Measurements from ENCODE around the gene COL4A1.

The COL4A1 gene

DNA sequence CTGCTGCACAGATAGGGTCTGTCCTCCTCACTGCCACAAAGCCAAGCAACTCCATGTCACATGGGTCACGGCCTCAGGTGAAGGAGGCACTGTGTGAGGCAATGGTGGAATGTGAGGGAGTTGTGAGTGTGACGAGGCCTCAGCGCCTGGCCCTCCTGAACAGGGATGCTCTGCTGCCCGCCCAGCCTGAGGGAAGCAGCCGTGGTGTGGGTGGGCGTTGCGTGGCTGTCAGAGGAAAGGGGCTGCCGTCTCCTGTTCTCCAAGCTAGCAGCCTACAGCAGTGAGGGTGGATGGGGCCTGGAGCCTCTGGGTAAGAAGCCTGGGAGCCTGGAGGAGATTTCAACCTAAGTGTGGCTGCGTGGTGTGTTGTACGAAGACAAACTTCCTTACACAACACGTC is 125.0 kb downstream of the COL4A1 start:
- DNase-seq: no peak

DNA sequence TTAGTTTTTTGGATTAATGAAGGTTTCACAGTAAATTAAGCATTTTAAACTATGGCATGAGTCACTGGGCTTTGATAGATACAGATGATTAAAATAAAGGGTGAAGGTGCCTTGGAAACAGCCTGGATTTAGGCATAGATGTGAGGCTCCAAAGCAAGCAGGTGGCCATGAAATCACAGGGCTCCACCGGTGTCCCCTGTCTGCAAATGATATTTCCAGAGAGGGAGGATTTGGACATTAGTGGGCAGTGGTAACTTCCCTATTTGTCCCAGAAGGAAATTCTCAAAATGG is 127.2 kb downstream of the COL4A1 start:
- DNase-seq: no peak

DNA sequence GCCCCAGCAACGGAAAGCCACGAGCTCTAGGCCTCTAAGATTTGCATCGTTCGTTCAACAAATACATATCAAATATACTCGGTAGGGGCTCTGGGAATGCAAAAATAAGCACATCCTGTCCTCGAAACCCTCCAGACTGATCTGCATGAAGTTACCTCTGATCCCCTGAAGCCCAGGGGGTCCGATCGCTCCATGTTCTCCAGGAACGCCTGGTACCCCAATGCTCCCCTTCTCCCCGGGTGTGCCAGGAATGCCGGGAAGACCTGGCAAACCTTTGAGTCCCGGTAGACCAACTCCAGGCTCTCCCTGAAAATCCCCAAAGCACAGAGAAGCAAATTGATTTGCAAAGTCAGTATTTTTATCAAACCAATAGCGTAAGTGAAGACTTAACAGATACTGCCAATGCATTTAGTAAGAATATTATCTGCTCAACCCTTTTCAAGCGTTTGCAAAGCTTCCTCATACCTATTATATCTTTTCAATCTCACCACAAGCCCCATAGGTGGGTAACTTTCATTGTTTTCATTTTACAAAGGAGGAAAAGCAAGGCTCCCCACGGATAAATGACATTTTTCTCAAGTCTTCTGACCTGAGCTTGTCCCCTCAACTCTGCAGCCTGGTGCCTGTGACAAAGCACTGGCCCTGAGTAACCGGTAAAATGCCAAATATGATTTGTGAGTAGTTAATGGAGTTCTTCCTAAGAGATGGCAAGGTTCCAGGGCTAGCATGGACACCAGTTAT is 127.7 kb downstream of the COL4A1 start:
- no peak for DNase-seq

DNA sequence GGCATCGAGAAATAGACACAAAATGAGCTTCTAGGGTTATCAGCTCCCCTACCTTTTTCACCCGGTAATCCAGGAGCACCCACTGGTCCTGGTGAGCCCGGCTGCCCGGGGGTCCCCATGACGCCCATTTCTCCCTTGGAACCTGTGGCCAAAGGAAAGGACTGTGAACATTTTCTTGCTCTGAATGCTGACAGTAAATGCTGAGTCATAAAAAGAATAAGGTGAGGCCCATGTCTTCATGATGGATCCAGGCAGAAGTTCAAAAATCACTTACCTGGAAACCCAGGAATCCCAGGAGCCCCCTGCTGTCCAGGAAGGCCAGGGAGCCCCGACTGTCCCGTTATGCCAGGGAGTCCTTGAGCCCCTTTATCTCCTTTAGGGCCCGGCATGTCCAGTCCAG is 129.2 kb downstream of the COL4A1 start:
- DNase-seq: no peak

DNA sequence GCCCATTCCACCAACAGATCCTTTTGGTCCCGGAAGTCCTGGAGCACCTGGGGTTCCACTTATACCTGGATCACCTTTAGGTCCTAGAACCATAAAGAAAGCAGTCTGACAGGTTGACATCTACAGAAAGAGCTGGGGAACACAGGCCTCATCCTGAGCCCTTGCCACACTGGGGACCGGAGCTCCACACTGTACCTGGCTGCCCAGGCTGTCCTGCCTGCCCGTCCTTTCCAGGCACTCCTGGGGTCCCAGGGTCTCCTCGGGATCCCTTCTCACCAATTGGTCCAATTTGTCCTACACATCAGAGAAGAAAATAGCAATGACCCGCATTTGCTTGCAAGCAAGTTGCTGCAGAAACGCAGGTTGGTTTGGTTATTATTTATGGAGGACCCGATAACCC is 130.5 kb downstream of the COL4A1 start:
- DNase-seq: no peak

DNA sequence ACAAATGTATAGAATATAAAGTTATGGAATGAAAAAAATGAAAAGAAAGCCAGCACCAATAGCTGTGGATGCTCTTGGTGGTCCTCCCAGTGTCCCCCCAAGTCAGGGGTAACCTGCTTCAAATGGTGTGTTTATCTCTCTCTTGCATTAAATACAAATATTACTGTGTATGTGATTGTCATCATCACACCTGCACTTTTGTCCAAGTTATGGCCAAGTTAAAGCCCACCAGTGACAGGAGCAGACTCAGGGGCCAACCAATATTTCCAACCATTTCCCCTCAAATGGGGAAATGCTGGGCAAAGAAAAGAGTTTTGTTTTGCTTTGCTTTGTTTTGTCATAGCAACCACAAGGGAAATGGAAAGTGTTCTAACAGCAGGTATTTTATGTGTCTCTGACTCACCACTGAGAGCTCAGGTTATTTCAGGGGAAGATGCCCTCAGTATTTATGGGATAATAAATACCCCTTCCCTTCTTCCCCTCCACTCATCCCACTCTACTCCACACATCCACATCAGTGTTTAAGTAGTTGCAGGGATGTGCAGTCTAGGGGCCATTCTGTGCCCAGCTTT is 133.6 kb downstream of the COL4A1 start:
- DNase-seq: no peak

DNA sequence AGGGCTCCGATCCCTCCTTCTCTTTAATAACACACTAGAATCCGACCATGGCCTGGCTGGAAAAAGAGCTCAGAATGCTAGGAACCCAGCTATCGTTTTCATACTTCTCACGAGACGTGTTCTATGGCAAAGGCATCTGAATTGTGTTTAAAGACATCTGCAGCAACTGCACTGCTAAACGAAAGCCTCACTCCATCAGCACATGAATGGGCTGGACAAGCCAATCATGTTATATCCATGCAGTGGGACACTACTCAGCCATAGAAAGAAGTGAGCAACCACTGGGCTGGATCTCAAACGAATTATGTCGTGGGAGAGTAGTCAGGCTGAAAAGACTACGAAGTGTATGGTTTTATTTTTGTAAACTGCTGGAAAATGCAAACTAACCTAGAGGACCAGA is 136.1 kb downstream of the COL4A1 start:
- DNase-seq: no peak

DNA sequence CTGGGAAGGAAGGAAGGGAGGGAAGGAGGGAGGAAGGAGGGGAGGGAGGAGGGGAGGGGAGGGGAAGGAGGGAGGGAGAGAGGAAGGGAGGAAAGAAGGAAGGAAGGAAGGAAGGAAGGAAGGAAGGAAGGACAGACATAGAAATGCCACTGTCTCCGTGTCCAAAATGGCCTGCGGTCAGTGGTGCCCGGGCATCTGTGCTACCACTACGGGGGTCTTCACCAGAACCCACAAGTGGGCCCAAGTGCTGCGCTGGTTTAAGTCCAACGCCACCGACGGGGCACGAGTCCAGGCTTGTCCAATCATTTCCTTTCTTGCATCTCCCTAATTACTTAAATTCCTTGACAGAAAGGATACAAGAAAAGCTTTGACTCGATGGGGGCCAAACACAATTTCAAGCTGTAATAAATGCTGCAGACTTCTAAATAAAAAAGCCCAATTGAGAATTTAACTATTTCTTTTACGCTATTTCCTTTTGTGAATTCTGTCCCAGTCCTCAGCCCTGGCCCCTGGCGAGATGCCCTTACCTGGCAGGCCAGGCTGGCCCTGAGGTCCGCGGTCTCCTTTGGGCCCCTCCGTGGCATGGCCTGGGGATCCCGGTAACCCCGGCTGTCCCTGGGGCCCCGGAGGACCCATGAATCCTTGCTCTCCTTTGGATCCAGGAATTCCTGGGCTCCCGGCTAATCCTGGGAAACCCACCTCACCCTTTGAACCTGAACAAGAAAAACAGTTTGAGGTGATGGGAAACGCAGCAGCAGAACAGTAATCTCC is 136.8 kb downstream of the COL4A1 start:
- DNase-seq: no peak

DNA sequence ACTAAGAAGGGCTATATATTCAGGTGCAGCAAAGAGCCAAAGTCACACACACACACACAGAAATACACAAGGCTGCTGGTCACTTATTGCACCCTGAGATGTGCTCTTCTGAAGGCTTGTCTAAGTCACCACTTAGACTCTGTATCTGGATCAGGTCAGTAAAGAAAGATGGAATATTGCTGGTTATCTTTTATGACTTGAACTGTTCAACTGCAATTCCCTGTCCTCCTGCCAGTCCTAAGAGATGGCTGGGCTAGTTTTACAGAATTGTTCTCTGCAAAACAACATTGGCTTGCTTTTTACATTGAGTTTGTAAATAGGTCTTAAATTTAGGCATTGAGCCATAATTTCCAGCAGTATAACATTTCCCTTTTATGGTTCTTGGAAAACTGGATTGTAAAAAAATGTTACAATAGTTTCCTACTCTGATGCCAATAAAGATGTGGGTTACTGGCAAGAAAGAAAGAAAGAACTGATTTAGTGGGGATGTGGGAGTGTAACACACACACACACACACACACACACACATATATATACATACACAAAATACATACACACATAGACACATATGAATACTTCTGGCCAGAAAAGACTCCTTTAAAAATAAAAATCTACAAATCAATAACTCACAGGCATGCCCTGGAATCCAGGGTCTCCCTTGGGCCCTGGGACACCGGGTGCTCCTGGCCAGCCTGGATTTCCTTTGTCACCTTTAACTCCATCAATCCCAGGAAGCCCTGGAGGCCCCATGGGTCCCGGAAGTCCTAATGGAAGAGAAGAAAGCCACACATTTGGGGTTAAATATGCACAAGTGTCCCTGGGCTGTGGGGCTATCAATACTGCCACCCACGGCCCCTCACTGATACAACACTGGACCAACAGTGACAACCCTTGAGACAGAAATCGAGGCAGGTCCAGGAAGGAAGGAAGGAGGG is 137.7 kb downstream of the COL4A1 start:
- DNase-seq: no peak

DNA sequence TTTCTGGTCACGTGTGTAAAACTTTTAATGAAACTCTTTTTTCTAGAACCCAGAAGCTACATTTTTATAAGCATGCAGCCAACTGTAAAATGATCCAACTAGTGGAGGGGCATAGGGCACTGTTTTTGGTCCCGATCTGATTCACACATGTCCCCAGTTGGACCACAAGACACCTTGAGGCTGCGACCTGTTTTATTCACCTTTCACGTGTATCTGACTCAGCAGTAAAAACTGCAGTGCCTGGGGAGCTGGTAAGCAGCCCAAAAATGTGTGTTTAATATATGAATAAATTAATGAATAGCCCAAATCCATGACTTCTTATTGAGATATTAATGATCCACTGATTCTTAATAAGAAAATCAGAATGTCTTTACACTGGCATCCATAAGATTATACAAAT is 140.4 kb downstream of the COL4A1 start:
- DNase-seq: no peak

DNA sequence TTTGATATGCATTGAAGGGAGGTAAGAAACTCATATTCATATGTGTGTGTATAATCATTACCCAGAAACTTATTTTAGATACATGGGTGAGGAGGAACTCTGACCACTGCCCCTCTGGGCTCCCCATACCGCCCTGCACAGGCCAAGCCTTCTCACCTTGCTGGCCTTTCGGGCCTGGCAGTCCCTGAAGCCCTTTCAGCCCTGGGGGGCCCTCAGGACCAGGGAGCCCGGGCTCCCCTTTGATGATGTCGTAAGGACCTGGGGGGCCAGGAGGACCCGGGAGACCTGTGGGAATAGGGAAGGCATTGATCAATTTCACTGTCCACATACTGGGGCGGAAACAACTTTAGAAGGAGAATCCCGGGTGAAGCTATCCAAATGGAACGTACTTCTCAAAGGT is 142.3 kb downstream of the COL4A1 start:
- no peak for DNase-seq

DNA sequence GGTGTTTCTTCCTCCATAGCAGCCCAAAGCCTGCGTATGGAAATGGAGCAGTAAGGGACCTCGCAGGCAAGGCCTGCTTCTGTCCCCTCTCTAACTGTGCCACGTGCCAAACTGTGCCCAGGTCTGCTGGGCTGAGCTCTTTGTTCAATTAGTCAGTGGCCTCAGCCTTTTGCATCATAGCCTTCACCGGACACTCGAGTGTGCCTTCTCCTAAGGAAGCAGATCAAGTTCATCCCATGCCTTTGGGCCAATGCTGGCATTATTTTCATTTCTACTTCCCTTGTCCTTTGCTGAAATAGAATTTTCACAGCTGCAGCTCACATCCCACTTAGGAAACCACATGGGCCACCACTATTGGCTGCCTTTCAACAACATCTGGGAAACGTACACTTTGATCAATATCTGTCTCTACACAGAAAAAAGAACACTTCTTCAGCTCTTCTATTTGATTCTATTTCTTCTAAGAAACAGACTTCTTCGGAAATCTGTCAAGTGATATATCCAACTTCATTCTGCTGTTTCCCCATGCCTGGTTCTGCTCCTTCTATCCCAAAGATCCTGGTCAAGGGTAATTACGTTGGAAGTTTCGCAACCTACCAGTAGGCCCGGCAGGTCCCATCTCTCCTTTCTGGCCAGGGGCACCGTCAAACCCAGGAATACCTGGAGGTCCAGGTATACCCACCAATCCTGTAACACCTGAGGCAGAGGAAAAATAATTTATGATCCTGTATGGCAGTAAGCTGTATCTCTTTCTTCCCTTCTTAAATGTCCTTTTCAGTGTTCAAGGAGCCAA is 143.9 kb downstream of the COL4A1 start:
- no peak for DNase-seq

DNA sequence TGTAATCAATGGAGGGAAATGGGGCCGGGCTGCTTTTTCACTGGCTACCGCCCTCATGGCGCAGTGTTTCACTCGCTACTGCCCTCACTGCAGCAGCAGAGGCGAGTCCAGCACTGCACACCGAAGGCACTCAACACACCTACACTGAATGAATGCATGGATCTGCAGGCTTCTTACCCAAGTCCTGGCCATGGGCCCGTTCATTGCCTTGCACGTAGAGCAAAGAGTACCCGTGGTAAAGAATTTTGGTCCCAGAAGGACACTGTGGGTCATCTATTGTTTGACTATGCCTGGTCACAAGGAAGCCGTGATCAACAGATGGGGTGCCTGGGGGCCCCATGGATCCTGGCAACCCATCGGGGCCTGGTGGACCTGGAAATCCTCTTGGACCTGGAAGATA is 144.9 kb downstream of the COL4A1 start:
- no peak for DNase-seq

DNA sequence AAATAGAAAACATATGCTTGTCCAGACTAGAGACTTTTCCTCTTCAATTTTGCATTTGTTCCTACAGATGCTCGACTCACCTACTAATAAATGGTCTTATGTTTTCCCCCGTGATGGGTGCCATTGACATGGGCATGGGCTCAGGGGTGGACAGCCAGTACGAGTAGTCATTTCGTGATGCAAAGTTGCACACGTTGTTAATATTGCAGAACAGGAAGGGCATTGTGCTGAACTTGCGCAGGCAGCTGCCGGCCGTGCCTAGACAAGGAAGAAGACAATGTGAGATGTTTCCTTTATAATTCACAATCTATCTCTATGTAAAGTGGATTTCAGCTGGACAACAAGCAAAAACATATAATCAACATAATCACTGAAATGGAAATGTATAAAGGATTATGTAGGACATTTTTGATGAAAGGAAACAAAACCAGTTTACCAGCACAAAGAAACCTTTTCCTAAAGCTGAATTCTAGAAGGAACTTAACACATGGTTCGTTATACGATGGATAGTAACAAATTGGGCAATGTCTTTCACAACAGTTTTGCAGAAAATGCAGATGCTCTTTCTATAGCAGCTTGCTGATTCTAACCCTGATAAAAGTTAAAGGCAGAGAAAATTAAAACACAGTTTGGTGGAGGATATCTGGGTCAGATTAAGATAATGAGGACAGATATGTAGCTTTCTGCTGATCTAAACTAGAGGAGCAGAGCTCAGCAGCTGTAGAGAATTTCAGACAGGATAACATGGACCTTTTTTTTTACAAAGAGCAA is 145.7 kb downstream of the COL4A1 start:
- no peak for DNase-seq

DNA sequence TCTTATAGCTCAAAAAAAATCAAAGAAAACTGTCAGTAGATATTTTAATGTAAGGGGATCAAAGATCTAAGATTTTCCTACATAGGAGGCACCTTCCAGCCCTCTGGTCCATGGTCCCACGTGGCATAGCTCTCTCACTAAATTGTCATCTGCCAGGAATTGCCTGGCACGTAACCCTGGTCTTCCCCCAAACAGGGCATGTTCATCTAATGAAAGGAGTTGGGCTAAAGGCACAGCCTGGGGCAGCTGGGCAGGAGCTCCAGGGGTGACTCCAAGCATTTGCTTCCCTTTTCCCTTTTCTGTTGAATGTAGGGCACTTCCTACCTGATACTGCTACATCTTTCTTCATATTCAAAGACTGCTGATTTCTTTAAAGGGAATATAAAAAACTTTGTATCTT is 148.7 kb downstream of the COL4A1 start:
- no peak for DNase-seq

DNA sequence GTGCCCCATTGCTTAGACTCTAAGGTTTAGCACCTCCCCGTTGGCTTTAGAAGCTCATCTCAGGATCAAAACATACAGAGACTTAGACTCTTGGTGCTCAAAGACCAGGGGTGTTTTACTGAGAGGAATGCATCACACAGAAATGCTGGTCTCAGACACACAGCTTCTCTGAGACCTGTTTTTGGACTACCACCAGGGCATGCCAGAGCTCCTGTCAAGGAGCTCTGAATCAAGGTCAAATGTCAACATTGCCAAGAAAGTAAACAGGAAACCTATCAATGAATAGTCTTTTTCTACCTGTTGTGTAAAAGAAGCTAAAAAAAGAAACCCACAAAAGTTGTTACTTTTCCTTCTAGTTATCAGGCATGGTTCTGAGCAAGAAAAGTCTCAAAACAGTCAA is 149.2 kb downstream of the COL4A1 start:
- DNase-seq: no peak

DNA sequence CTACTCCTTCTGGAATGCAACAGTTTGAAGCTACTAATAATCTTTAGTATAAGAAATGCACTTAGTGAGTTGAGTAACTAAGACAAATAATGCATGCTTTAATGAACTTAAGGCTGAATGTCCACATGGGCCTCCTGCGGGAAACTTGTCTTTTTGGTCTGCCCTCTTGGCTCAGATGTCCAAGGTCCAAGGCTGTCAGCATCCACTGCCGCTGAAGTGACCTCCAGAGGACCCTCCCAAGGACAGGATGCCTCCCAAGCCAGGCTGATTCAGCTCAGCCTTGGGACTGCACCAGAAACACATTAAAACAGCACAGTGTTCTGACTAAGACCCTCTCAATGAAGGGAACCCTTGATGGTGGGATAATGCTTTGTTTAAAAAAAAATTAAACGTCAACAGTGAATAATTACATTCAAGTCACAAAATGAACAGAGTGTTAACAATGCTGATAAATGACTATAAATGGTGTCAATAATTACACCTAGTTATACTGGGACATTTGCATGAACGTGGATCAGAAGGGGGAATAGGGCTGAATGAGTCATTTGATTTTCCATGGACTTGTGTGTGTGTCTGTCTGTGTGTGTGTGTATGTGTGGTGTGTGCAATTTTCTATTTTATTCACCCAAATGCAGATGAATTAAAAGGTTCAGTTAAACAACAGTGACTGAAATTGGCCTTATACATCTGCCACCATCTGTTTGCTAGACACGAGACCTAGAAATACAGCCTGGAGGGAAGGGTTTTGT is 150.5 kb downstream of the COL4A1 start:
- DNase-seq: no peak

DNA sequence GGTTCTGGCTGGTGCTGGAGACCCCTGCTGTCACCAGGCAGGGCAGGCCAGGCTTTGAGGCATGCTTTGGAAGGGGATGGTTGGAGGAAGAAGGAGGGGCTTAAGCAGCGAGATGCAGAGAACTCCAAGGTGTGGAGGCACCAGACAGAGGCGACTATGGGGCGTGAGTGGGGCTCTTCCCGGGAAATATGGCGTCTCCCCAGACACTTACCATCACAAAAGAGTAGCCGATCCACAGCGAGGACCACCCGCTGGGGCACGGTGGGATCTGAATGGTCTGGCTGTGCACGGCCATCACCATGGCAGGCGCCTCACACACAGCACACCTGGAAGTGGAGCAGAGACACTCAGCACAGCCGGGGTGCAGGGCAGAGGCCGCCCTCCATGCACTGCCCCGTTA is 151.9 kb downstream of the COL4A1 start:
- no peak for DNase-seq

DNA sequence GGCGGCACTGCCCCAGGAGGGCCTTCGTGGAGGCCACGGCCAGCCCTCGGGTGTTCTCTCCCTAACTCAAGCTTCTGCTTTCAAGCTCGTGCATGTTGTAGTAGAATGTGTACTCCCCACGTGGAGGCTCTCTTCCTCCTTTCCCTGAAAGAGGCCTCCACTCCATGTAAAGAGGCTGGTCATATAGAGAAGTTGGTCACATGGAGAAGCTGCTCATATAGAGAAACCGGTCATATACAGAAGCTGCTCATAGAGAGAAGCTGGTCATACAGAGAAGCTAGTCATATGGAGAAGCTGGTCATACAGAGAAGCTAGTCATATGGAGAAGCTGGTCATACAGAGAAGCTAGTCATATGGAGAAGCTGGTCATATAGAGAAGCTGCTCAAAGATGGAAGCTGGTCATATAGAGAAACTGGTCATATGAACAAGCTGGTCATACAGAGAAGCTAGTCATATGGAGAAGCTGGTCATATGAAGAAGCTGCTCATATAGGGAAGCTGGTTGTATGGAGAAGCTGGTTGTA is 152.5 kb downstream of the COL4A1 start:
- no peak for DNase-seq

DNA sequence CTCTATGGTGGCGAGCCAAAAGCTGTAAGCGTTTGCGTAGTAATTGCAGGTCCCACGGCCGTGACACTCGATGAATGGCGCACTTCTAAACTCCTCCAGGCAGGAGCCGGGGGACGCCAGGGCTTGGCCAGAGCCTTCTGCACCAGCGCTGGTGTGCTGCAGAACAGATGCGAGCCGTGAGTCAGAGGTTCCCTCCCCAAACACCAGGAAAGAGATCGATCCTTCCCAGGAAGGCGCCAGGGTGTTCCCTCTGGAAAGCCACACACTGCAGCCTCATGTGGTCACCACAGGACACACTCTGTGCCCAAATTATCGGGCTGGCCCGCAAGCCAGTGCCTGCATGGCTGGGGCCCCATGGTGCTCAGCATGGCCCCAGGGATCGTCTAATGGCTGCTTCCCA is 154.6 kb downstream of the COL4A1 start:
- DNase-seq: no peak

DNA sequence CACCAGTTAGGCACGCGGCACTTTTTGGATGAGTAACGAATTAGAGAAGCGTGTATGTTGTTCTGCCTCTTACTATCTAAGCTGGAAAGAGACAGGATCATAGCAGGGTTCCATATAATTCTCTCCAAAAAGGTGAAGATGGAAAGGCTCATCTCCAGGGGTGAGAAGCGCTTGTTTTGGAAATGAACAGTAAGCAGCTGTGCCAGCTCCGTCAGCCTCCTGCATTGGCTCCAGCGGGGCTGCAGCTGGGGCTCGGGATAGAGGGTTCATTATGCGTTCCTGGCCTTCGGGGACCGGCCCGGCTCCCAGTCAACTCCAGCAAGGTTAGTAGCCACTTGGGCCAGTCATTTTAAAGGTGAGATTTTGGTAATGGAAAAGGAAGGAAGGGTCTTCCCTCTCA is 155.5 kb downstream of the COL4A1 start:
- DNase-seq: no peak
